ENCODE data around the gene OR52I2. TPM values are rescaled to one million over a fixed set of nuclear protein-coding genes. Genes with fewer than 3 reads are reported as not detected.

OR52I2 gene
- total RNA-seq, 1 donor from 2014 or later, result not detected

DNA sequence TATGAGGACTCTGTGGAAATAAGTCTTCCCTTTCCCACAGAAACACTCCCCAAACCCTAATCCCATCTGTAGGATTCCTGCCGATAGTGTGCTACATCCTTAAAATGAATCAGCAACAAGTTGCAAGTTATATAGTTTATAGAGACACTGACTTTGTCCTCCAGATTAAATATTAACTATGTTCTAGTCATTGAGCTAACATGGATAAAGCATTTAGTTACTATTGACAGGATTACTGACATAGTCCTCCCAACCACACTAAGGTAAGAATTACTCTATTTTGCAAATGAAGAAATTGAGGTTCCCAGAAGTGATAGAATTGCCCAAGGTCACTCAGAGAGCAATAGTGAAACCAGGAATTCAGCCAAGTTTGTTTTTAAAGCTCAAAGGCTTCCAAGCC lies 34.7 kb upstream of the OR52I2 start:
- Histone ChIP-seq H3K4me1 (no peaks in the 10 kb centered on the region), H3K4me3 (no peak overlapping the region), H3K36me3 (no peaks in the 10 kb centered on the region), H3K27me3 (ENCODE audit: low read depth) (peaks cover 10% of the 10 kb centered on the region), H3K27ac (replicated peaks) (no peak overlapping the region), H3K9me3 (replicated peaks) (peaks cover 17% of the 10 kb centered on the region)
- intact Hi-C loops (cut with micrococcal nuclease), result loop anchor here (10.0 kb wide), 1 partner anchor 362 kb away; no protein-coding TSS in a partner anchor
- DNase-seq, result no peak
- TF ChIP-seq, protein P1, sequence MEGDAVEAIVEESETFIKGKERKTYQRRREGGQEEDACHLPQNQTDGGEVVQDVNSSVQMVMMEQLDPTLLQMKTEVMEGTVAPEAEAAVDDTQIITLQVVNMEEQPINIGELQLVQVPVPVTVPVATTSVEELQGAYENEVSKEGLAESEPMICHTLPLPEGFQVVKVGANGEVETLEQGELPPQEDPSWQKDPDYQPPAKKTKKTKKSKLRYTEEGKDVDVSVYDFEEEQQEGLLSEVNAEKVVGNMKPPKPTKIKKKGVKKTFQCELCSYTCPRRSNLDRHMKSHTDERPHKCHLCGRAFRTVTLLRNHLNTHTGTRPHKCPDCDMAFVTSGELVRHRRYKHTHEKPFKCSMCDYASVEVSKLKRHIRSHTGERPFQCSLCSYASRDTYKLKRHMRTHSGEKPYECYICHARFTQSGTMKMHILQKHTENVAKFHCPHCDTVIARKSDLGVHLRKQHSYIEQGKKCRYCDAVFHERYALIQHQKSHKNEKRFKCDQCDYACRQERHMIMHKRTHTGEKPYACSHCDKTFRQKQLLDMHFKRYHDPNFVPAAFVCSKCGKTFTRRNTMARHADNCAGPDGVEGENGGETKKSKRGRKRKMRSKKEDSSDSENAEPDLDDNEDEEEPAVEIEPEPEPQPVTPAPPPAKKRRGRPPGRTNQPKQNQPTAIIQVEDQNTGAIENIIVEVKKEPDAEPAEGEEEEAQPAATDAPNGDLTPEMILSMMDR (IDR thresholded peaks at IDR 0.05; ENCODE audit: borderline replicate concordance), result no peak

DNA sequence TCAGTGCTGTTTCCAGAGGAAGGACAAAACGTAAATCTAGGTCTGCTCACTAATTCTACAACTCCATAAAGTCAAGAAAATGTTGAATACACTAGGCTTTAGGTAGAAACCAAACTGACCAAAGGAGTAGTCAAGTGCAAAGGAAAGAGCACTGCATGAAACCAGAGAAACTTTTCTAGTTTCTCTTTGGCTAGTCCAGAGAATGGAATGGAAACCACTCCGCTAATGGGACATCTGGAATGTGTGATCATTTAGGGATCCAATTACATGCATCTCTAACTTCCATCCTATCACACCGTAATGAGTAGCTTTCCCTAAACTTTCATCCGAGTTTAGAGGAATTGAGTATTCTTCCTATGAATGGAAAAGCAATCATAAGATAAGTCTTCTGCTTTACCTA lies 34.1 kb upstream of the OR52I2 start:
- DNase-seq, result no peak
- no peak overlapping the region for H3K27ac ChIP-seq (replicated peaks)
- H3K36me3 ChIP-seq, result no peaks in the 10 kb centered on the region
- peaks cover 10% of the 10 kb centered on the region for H3K27me3 ChIP-seq (ENCODE audit: low read depth)
- intact Hi-C loops (cut with micrococcal nuclease), result loop anchor here (10.0 kb wide), 1 partner anchor 363 kb away; no protein-coding TSS in a partner anchor
- H3K4me1 ChIP-seq, result no peaks in the 10 kb centered on the region
- H3K4me3 ChIP-seq, result no peak overlapping the region
- TF ChIP-seq, protein P1 (IDR thresholded peaks at IDR 0.05; ENCODE audit: borderline replicate concordance), result no peak
- peaks cover 17% of the 10 kb centered on the region for H3K9me3 ChIP-seq (replicated peaks)

DNA sequence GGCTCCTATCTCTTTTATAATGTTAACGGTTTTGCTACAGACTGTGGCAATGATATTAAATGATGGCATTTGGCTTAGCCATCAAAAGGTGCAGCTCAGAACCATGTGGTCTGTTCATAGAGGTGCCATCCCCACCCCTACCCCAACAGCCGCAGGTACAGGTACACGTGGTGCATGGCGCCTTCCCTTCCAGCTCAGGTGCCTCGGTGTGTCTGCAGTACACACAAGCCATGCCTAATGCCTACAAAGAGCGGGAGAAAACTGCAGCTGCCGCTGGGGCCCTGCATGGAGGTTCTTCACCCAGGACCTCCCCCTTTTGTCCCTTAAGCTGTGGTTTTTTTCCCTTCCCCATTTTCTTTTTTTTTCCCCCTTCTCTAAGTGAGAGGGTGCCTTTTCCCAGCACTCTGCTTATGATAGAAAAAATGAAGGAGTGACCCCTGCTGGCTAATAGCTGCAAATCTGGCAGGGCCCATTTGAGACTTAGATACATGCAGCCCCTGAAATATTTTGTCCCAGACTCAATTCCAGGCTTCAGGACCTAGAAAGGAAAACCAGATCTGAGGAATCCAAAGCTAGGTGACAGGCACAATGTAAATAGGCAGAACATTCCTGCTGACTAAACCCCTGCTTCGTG lies 30.1 kb upstream of the OR52I2 start:
- peaks cover 22% of the 10 kb centered on the region for H3K27me3 ChIP-seq (ENCODE audit: low read depth)
- H3K4me3 ChIP-seq, result no peak overlapping the region
- H3K27ac ChIP-seq (replicated peaks), result no peak overlapping the region
- H3K36me3 ChIP-seq, result no peaks in the 10 kb centered on the region
- intact Hi-C loops (cut with micrococcal nuclease), result no loop called here
- H3K4me1 ChIP-seq, result no peaks in the 10 kb centered on the region
- no peak for DNase-seq
- TF ChIP-seq, protein P1 (IDR thresholded peaks at IDR 0.05; ENCODE audit: borderline replicate concordance), result no peak
- peaks cover 17% of the 10 kb centered on the region for H3K9me3 ChIP-seq (replicated peaks)

DNA sequence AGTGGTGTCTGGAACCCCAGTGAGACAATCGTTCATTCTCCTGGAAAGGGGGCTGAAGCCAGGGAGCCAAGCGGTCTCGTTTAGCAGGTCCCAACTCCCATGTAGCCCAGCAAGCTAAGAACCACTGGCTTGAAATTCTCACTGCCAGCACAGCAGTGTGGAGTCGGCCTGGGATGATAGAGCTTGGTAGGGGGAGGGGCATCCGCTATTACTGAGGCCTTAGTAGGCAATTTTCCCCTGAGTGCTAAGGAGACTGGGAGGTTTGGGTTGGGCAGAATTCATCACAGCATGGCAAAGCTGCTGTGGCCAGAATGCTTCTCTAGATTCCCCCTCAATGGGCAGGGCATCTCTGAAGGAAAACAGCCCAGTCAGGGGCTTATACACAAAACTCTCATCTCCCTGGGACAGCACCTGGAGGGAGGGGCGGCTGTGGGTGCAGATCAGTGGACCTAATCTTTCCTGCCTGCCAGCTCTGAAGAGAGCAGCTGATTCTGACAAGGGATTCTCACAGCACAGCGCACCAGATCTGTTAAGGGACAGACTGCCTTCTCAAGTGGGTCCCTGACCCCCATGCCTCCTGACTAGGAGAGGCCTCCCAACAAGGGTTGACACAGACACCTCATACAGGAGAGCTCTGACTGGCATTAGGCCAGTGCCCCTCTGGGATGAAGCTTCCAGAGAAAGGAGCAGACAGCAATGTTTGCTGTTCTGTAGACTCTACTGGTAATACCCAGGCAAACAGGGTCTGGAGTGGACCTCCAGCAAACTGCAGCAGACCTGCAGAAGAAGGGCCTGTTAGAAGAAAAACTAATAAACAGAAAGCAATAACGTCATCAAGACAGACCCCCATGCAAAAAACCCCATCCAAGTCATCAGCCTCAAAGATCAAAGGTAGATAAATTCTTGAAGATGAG lies 21.8 kb upstream of the OR52I2 start:
- TF ChIP-seq, protein P1 (IDR thresholded peaks at IDR 0.05; ENCODE audit: borderline replicate concordance), result no peak
- H3K9me3 ChIP-seq (replicated peaks), result peaks cover 19% of the 10 kb centered on the region
- intact Hi-C loops (cut with micrococcal nuclease), result no loop called here
- peaks cover 23% of the 10 kb centered on the region for H3K27me3 ChIP-seq (ENCODE audit: low read depth)
- no peak for DNase-seq
- H3K27ac ChIP-seq (replicated peaks), result no peak overlapping the region
- H3K4me3 ChIP-seq, result no peak overlapping the region
- no peaks in the 10 kb centered on the region for H3K4me1 ChIP-seq
- H3K36me3 ChIP-seq, result no peaks in the 10 kb centered on the region

DNA sequence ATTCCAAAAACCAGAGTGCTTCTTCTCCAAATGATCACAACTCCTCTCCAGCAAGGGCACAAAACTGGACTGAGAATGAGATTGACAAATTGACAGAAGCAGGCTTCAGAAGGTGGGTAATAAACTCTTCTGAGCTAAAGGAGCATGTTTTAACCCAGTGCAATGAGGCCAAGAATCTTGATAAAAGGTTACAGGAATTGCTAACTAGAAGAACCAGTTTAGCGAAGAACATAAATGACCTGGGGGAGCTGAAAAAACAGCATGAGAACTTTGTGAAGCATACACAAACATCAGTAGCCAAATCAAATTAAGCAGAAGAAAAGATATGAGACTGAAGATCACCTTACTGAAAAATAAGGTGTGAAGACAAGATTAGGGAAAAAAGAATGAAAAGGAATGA lies 21.1 kb upstream of the OR52I2 start:
- H3K27me3 ChIP-seq (ENCODE audit: low read depth), result peaks cover 23% of the 10 kb centered on the region
- H3K9me3 ChIP-seq (replicated peaks), result peaks cover 21% of the 10 kb centered on the region
- H3K36me3 ChIP-seq, result no peaks in the 10 kb centered on the region
- no peak for DNase-seq
- intact Hi-C loops (cut with micrococcal nuclease), result no loop called here
- H3K27ac ChIP-seq (replicated peaks), result no peak overlapping the region
- no peak overlapping the region for H3K4me3 ChIP-seq
- TF ChIP-seq, protein P1 (IDR thresholded peaks at IDR 0.05; ENCODE audit: borderline replicate concordance), result no peak
- no peaks in the 10 kb centered on the region for H3K4me1 ChIP-seq
